A172 (cell line): ENCODE results near the gene RBP4. TPM values are rescaled to one million over a fixed set of nuclear protein-coding genes. Genes with fewer than 3 reads are reported as not detected.

ENCODE experiments used
- DNase-seq: peaks from one replicate; pipeline ENCODE4 v3.0.0-alpha.2; 2015; ENCODE audit warnings: low spot score
- total RNA-seq: library from RNA; depleted of rRNA; stranded (reverse); fragments of >200 nt; shearing (Covaris generic); gene quantifications from 2 replicates; pipeline ENCODE4 v1.2.3, GENCODE V29; 2014; rRNA removed

The RBP4 gene
- total RNA-seq: not detected in 2 replicates

DNA sequence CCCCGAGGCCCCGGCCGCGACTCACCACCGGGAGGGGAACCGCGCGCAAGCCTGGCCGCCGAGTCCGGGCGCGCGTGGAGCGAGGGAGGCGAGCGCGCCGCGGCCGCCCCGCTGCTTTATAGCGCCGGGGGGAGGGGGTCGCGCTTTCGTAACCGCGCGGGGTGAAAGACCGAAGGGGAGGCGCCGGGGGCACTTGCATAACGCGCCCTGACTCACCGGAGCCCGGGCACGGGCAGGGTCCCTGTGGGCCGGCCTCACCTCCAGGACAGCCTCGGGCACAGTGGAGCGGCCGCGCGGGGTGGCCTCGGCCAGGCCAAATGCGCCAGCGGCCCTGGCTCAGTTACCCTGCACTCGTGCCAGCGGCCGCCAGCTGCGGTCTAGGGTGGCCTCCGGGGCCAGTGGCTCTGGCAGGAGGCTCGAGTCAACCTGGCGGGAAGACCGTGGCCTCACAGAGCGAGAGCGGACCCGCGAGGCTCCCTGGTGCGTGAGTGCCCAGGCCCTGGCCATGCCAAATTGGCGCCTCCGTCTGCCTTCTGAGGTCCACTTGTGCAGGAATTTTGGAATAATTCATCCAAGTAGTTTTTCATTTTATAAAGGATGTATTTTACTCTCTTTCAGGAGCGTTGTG, at the start of gene RBP4:
RBP4 (minus strand) TSS at position 90 of the 628 bp plus-strand sequence. CDS start 207 bp downstream, outside the sequence.
- no peak for DNase-seq

DNA sequence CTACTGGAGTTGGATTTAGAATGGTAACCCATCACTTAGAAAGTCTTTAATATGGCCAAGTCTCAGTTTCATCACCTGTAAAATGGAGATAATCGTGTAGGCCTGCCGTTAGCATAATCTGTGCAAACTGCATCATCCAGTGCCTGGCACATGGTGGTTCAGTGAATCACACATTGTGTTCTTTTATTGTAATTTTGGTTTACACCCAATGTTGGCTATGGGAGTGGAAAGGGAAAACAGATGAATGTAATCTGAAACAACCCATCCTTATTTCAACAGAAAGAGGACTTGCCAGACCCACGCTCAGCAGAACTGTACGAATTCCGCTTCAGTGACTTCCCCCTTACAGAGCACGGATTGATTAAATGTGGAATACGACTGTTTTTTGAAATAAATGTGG, 38.8 kb upstream of the RBP4 start:
- DNase-seq: no peak

DNA sequence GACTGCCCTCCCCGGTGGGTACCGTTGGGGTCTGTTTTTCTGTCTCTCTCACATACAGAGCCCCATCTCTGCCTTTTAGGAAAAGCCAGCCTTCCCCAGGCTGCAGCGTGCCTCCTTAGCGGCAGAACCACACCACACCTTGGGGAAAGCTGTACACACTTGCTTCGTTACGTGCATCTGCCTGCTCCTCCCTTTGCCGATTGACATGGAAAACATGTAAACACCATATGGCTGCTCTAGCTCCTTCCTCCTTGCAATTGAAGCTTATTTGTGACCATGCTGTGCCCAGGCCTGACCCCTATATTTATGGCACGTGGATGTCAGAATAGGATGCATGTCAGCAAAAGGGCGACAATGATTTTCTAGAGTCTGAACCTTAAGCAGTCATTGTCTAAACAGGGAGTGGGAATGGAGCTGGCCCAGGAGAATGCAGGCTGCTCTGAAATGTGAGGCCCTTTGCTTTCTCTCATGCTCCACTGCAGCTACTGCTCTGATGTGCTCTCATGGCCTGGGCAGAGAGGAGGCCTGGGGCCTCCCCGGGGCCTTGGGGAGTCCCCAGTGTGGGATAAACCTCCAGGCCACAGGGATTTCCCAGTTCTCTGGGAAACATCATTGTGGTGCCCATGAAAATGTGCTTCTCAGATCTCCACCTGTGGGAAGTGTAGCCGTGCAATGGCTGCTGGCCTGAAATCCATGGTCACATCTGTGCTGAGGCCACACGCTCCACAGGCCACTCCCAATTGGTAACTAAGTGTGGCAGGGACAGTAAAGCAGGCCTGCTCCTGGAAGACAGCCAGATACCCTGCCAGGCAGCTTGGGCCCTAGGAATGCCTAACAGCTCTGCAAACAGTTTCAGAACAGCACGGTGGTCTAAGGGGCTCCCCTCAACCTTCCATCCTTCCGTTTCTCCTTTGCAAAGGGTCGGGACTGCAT, 29.9 kb upstream of the RBP4 start:
- no peak for DNase-seq

DNA sequence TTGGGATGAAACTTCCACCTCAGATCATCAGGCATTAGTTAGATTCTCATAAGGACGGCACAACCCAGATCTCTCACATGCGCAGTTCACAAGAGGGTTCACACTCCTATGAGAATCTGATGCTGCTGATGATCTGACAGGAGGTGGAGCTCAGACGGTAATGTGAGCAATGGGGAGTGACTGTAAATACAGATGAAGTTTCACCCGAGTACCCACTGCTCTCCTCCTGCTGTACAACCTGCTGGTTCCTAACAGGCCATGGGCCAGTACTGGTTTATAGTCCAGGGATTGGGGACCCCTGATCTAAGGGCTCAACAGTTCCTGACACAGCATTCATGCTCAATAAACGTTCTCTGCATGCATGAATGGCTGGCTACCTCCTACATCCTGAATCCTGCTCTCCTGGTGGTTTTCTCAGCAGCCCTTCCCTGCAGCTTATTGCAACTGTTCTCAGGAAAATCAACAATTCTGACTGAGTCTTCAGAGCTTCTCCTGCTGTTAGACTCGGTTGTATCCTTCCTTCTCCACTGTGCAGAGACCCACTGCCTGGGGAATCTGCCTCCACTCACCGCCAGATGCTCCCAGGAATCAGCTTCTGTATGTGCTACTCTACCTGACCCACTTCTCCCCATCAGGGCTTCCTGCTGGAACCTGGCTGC, 28.7 kb upstream of the RBP4 start:
- DNase-seq: no peak

DNA sequence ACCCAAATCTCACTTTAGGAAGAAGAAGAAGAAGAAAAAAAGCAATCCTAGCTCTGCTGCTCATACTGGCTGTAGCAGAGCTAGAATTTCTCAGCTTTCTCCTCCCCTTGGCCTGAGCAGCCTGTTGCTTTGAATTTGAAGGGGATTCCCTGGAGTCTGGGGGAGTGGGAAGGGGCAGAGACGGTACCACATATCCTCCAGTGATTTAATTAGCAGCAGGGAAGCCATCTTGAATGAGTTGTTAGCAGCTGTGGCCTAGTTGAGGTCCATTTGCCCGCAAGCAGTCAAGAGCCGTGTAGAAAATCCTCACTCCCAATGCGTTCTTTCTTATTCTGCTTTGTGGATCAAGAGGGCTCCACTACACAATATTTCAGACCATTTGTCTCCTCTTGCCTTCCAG, 27.8 kb upstream of the RBP4 start:
- DNase-seq: no peak

DNA sequence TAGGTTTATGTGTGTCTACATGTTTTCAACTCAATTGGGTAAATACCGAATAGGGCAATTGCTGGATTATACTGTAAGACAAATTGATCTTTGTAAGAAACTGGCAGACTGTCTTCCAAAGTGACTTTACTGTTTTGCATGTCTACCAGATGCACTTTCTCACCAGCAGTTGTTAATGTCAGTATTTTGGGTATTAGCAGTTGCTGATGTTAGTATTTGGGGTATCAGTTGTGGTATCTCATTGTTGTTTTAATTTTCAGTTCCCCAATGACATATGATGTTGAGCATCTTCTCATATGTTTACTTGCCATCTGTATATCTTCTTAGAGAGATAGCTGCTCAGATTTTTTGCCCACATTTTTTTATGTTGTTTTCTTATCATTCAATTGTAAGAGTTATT, 21.9 kb upstream of the RBP4 start:
- no peak for DNase-seq

DNA sequence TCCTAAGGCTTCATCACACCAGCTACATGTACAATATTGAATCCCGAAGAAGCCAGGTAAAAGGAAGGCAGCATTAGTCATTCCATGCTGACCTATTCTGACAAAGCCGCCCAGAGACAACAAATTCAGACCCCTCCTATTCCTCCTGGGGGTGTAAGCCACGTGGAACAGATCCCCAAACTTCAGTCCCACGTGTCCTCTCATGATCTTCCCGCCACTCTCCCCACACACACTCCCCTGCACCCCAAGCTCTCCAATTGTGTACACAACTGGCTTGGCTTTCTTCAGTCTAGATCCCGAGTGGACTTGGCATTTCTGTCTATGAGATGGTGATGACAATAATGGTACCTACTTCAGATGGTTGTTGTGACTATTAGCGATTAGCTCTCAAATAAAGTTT, 19.9 kb upstream of the RBP4 start:
- no peak for DNase-seq

DNA sequence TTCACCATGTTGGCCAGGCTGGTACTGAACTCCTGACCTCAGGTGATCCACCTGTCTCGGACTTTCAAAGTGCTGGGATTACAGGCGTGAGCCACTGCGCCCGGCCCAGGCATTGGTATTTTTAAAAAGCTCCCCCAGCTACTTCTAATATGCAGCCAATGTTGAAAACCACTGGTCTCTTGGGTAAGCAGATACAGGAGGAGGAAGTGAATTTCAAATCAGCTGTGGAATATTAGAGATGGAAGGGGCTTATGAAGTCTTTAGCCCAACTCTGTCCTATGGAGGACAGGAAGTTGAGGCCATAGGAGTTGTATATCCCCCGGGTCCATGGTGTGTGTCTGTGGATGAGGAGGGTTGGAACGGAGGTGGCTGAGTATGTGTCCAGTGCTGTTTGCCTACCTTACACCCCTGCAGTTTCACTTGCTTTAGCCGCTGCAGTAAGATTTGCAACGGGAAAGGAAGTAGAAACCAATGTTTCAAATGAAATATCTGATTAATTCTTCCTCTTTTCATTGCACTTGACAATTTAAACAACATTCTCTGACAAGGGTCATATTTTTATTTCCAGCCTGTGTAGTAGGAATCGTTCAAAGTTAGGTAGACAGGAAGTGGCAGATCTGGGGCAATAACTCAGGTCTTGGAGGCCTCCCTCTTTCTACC, 14.7 kb upstream of the RBP4 start:
- no peak for DNase-seq

DNA sequence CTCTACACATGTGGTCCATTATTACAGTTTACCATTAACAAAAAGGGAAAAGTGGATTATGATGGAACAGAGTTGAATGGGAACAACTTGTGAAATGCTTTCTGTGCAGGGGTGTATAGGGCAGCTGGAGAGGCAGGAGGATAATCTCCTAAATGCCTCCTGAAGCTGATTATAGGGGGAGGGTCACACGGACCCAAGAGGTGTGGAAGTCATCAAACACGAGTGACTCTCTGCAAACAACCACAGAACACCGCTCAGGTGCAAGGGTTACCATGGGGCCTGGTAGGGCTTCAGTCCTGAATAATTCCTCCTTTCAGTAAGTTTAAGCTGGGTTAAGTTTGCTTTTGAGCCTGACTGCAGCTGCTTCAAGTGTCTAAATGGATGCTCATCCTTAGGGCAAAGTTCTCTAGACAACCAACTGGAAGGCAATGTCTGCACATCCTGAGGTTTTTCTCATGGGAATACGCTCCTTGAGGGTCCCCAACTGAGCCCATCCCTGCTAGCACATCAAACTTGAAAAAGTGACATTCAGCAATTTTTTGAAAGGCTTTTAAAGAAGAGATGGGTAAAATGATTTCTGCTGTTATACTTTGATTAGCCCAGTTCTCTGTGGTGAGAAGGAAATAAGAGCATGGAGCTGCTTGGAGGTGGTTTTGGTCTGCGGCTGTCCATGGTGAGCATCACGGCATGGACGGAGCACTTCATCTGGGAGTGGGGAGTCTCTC, 13.2 kb upstream of the RBP4 start:
- DNase-seq: no peak

DNA sequence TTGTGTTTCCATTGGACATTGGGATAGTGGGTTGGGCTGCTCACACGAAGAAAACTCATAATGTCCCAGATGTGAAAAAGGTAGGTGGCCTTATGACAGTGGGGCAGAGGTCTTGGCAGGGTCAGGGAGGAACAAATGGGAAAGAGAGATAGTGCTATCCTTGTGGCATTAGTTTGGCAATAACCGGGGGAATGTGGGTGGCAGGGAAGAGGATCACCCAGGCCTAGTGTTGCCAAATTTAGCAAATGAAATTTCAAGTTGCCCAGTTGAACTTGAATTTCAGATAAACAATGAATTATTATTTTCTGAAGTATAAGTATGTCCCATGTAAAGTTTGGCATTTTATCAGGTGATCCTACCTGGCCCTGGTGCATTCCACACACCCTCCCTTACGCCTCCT, 12.1 kb upstream of the RBP4 start:
- no peak for DNase-seq

DNA sequence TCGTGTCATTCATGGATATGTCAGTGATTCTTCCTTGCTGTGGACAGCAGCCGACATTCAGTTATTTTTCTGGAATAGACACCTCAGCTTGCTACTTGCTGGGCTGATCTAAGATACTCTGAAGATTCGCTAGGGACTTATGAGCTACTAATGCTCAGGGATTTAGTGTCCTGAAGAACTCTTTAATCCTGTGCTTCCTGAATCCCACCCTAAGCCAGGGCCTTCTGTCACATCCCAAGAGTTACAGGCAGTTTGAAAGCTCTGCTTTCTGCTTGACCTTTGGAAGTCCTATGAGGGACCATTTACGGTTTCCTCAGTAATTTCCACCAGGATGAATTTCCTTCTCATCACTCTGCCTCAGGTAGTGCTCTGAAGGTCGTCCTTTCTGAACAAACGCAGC, 11.3 kb upstream of the RBP4 start, which contains the start of gene PDE6C:
PDE6C (plus strand) TSS at position 227 of the 400 bp plus-strand sequence. CDS start 189 bp downstream, outside the sequence.
- DNase-seq: no peak

DNA sequence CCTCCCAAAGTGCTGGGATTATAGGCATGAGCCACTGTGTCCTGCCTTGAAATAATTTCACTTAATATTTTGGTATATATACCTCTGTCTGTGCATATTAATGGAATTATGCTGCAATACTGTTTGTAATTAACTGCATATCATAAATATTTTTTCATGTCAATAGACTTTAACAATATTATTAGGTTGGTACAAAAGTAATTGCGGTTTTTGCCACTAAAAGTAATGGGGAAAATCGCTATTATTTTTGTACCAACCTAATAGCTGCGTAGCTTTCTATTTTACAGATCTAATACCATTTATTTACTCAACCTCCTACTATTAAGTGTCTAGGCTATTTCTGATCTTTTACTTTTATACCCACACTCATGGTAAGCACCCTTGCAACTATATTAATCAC, 7.4 kb upstream of the RBP4 start:
- DNase-seq: no peak

DNA sequence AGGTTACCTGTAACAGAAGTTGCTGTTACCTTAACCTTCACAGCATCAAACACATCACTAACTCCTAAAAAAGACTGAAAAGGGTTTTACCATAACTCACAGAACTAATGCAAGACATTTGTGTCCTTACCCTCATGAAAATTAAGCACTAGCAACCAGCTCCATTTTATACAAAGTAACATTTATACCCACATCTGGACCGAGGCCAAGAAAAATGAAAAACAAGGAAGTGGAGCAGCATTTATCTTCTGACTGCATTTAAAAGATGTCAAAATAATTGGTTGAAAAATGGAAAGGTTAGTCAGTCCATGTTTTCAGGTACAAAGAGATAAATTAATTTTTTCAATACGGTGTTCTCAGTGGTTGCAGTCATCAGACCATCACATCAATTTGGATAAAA, 3.1 kb upstream of the RBP4 start:
- peak; percentile 5 for DNase-seq

DNA sequence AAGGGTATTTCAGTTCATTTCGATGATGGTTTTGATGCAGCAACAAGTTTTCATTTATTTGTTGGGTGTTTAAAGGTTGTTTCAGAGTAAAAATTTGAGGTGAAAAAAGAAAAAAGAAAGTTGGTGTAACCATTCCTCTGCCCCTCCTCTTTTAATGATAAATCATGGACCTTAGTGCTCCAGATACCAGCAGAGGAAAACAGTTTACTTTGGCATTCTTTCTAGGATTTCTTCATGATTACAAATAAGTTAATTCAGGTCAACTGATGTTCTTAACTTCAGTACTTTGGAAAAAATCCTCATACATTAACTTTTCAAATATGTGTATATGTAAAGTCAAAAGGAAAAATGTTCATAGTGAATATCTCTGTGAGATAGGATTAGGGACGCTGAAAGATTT, 2.0 kb upstream of the RBP4 start:
- no peak for DNase-seq

DNA sequence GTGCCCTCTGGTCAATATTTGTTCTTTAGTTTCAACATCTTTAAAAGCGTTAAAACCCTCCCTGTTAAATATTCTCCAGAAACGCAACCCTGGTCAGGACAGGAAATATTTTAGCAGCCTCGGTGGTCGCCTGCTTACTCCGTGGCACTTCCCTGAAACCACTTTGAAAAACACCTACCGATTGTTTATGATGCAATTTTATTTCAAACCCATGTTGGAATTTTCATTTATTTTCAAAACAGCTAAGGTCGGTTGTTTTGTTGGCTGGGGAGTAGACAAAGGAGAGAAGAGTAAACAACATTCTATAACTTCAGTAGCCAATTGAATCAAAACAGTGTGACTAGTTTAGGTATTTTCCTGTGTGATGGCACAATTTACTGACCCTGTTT, 733 bp upstream of the RBP4 start:
- DNase-seq: no peak

DNA sequence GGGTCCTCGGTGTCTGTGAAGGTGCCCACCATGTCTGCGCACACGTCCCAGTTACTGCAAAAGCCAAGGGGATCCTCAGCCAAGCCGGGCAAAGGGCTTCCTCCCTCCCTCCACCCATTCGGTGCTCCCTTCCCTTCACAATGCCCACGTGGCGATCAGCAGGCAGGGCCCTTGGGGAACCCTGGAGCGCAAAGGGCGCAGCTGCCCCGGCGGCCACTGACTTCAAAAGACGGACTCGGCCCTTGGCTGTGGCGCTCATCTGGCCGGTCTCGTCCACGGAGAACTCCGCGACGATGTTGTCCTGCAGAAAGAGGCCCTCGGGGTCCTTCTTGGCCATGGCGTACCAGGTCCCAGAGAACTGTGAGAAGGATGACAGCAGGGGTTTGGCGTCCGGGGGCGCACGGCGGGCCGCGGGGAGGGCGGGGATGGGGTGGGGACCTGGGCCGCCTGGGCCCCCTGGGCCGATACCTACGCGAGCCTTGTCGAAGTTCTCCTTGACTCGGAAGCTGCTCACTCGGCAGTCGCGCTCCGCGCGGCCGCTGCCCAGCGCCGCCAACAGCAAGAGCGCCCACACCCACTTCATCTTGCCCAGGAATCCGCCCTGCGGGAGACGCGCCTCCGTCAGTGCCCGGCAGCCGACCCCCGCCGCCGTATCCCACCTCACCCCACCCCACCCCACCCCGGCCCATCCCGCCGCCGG, 439 bp downstream of the RBP4 start:
- DNase-seq: no peak

DNA sequence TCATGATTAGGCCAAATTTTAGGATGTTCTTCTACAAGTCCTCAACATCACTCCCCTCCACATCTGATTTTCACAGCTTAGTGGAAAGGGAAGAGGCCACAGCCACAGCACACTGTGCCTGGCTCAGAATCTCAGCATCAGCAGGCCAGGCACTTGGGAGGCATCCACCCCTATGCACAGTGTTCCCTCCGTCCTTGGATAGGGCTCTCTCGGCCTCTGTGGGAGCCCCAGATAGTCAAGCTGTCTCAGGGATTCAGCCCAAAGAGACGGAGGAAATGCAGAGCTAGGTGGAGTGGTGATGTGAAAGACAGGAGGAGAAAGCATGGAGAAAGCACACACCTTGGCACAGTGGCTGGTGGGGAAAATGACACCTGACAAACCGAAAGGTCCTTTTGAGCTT, 1.3 kb downstream of the RBP4 start:
- no peak for DNase-seq

DNA sequence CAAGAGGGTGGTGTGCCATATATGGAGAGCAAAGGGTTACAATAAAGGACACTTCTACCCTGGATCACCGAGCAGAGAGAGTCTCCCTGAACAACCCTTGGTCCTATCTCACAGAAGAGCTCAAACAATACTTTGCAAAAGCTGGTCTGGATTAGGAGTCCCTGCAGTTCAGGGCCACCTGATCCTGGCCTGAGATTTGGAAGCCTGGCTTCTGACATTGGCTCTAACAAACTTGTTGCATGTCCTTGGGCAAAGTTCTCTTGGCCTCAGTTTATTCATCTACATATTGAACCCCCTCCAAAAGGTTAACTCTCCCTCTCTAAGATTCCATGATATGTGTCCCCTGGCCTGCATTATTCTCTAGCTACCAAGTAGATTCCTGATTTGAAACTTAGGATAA, 1.7 kb downstream of the RBP4 start:
- no peak for DNase-seq

DNA sequence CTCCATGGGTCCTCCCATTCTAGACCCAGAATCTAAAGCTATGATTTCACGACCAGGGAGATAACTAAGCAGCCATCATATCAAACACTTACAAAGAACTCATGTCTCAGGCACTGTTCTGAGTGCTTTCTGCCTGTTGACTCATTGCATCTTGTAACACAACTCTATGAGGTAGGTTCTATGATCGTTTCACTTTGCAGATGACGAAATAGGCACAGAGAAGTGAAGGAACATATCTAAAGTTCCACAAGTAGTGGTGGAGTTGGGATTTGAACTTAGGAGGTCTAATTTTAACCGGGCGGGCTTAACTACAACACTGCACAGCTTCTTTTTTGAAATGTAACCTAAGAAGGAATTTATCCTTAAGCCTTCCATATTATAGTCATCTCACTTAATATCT, 2.9 kb downstream of the RBP4 start:
- DNase-seq: no peak

DNA sequence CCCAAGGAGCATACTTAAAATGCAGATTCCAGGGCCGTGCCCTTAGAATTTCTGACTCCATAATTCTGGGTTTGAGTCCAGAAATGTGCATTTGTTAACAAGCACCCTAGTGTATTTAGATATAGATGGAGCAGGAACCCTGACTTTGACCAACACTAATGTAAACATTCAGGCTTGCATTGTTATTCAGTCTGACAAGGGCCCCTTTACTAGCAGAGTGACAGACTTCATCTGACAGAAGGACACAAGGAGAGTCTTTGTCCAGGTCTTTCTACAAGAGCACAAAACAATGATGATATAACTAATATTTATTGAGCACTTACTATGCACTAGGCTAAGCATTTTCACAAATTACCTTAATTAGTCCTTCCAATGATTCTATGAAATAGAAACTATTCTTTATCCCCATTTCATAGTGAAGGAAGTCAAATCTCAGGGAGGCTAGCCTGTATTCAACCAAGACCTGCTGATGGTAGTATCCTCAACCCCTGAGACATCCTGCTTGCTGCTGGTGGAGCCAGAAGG, 3.9 kb downstream of the RBP4 start:
- no peak for DNase-seq

DNA sequence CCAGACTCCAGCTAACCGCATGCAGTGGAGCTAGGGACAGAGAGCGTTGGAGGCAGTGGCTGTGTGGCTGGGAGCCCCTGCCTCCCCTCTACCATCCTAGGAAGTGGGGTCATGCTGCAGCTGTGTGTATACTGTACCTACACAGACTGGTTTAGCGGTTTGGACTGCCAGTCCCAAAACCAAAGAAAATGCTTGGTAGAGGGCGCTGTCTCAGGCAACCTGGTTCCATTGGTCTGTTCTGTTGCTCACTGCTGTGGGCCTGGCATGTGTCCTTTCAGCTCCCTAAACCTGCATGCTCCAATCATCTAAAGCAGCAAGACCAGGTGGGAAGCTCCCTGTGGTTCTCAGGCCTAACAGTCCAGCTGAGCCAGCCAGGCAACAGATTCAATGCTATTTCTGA, 4.5 kb downstream of the RBP4 start:
- DNase-seq: no peak
